Measurements from ENCODE around the gene CAB39L.

CAB39L gene

DNA sequence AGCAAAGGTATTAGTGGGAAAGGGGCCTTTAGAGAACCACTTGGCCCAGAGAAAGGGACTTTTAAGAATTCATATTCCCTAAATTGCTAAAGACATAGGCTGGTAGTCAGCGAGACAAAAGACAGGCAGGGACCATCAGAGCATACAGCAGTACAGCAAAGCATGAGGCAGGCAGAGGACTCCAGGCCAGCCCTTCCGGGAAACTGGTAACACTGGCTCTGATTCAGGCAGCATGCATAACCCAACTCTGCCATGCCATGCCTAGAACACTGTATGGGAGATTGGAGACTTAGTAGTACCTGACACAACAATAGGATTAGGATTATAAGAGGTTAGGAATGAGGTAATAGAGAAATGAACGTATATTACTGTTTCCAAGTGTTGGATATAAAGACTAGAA, 34.9 kb downstream of the CAB39L start:
- no peak for DNase-seq (ENCODE audit: extremely low spot score)
- TF ChIP-seq, protein P1, sequence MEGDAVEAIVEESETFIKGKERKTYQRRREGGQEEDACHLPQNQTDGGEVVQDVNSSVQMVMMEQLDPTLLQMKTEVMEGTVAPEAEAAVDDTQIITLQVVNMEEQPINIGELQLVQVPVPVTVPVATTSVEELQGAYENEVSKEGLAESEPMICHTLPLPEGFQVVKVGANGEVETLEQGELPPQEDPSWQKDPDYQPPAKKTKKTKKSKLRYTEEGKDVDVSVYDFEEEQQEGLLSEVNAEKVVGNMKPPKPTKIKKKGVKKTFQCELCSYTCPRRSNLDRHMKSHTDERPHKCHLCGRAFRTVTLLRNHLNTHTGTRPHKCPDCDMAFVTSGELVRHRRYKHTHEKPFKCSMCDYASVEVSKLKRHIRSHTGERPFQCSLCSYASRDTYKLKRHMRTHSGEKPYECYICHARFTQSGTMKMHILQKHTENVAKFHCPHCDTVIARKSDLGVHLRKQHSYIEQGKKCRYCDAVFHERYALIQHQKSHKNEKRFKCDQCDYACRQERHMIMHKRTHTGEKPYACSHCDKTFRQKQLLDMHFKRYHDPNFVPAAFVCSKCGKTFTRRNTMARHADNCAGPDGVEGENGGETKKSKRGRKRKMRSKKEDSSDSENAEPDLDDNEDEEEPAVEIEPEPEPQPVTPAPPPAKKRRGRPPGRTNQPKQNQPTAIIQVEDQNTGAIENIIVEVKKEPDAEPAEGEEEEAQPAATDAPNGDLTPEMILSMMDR (IDR thresholded peaks at IDR 0.05; ENCODE audit: control extremely low read depth, extremely low read depth, low read depth, missing control alignments) = no peak
- CTCF ChIA-PET = interaction anchor here (1.4 kb wide), 1 partner anchor 11 kb away, joined by 3 read pairs; no protein-coding TSS in a partner anchor
- POLR2A ChIA-PET = interaction anchor here (0.6 to 0.7 kb wide), 2 partner anchors 8 to 37 kb away, joined by 3 to 6 read pairs; no protein-coding TSS in a partner anchor

DNA sequence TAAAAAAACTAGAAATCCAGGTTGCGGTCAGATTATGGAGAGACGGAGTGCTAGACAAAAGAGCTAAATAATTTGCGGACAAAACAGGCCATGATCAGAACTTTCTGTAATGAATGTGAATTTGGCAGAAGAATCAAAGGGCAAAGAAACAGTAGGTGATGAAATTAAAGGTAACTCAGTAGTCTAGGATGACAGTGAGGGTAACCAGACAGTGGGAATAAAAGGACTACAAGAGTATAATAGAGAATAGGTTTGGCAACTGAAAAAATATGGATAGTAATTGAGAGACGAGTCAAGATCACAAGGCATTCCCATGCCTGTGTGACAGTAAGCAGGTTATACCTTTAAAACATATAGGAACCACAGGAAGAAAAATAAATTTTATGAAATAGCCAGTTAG, 35.9 kb downstream of the CAB39L start:
- ChIA-PET CTCF (interaction anchor here (0.7 to 1.4 kb wide), 2 partner anchors 10 to 20 kb away, joined by 3 read pairs; no protein-coding TSS in a partner anchor), POLR2A (no interaction called here)
- DNase-seq (ENCODE audit: extremely low spot score) = no peak
- TF ChIP-seq, protein P1 (IDR thresholded peaks at IDR 0.05; ENCODE audit: control extremely low read depth, extremely low read depth, low read depth, missing control alignments) = no peak

DNA sequence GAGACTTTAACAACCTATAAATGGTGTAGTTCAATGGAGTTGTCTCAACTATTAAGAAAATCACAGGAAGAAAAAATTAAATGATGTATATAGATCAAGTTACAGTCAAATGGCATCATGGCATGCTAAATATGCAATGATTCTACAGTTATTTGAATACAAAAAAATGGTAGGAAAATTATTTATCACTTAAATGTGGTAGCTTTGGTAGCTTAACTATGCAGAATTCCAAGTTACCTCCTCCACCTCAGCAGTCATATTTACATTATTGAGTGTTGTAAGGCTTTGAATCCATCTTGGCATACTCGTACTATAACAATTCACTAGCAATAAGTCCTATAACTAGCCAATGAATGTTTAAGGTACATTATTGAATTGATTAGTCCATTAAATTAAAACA, 36.8 kb downstream of the CAB39L start:
- ChIA-PET CTCF (no interaction called here), POLR2A (no interaction called here)
- TF ChIP-seq, protein P1 (IDR thresholded peaks at IDR 0.05; ENCODE audit: control extremely low read depth, extremely low read depth, low read depth, missing control alignments) = no peak
- DNase-seq (ENCODE audit: extremely low spot score) = no peak

DNA sequence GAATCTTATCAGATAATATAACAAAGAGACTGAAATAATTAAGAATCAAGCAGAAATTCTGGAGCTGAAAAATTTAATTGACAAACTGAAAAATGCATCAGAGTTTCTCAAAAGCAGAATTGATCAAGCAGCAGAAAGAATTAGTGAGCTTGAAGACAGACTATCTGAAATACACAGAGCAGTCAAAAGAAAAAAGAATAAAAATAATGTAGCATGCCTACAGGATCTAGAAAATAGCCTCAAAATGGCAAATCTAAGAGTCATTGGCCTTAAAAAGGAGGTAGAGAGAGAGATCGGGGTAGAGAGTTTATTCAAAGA, 39.2 kb downstream of the CAB39L start:
- TF ChIP-seq, protein P1 (IDR thresholded peaks at IDR 0.05; ENCODE audit: control extremely low read depth, extremely low read depth, low read depth, missing control alignments) = no peak
- ChIA-PET POLR2A (no interaction called here), CTCF (no interaction called here)
- DNase-seq (ENCODE audit: extremely low spot score) = no peak

DNA sequence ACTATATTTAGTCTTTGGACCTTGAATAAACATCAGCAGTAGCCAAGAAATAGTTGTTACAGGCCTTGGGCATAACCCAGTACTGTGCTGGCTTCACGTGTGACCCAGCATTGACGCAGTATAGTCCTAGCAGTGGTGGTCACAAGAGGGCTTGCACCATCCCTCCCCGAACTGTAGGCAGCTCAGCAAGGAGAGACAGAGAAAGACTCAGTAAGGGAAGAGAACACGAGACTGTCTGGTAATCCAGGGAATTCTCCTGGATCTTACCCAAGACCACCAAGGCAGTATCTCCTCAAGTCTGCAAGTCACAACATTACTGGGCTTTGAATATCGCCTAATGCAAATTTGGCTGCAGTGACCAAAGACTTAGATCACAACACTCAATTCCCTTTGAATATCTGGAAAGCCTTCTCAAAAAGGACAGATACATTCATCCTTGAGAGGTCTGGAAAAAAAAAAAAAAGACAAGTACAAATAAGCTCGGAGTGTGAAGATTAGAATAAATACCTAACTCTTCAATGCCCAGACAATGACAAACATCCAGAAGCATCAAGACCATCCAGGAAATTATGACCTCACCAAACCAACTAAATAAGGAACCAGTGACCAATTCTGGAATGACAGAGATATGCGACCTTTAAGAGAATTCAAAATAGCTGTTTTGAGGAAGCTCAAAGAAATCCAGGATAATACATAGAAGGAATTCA, 39.7 kb downstream of the CAB39L start:
- TF ChIP-seq, protein P1 (IDR thresholded peaks at IDR 0.05; ENCODE audit: control extremely low read depth, extremely low read depth, low read depth, missing control alignments) = no peak
- ChIA-PET POLR2A (no interaction called here), CTCF (no interaction called here)
- no peak for DNase-seq (ENCODE audit: extremely low spot score)

DNA sequence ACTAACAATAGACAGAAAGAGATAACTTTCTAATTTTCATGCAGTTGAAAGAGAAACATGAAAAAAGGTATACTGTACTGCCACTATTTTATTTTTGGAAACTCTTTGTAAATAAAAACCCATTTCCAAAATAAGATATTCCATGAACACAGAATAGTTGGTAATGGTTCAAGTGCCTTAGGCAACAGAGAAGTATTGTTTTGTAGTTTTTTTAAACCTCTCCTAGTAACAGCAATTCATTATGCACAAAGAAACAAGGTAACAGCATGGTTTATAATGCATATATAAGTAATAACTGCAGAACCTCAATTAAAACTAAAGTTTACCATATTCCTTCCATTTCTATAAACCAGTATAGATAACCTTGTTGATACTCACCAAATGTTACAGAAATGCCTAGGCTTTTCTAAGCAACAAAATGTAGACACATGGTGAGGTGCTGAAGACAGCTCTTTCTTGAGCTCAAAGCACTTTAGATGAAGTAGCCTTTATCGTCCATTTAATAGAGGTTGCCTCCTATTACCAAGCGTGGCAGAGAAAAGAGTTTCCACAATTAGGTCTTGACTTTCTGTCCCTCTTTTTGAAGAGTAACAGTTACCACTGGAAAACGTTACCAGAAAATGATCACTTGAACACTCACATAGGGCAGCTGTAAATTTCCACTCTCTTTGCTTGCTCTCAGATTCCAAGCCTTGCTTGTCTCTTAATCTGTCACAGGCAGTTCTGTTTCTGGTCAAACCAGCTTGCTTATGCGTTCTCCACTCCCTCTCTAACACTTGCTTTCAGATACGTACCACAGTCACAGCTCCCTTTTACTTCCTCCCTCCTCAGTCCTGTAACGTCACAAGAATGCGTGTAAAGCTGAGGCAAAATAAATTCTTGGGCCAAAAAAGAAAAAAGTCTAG, 42.9 kb downstream of the CAB39L start:
- ChIA-PET CTCF (interaction anchor here (0.9 to 1.6 kb wide), 6 partner anchors 15 to 210 kb away, joined by 3 to 4 read pairs (median 3); no protein-coding TSS in a partner anchor), POLR2A (interaction anchor here (0.6 kb wide), 1 partner anchor 8 kb away, joined by 6 read pairs; no protein-coding TSS in a partner anchor)
- TF ChIP-seq, protein P1 (IDR thresholded peaks at IDR 0.05; ENCODE audit: control extremely low read depth, extremely low read depth, low read depth, missing control alignments) = no peak
- DNase-seq (ENCODE audit: extremely low spot score) = no peak
